GM23248 (cell line): ENCODE results near the gene NPAS2. TPM values are rescaled to one million over a fixed set of nuclear protein-coding genes. Genes with fewer than 3 reads are reported as not detected.

Source experiments
- DNase-seq: peaks from one replicate; pipeline ENCODE4 v3.0.0-alpha.2; 2015
- H2AFZ ChIP-seq: fragments of 200-600 bp; sonication (generic); 2 replicates; pipeline ENCODE4 v1.6.1; 2016; ENCODE audit warnings: antibody characterized with exemption
- H3F3A ChIP-seq: fragments of 200-600 bp; sonication (generic); 2 replicates; pipeline ENCODE4 v1.6.1; 2016; ENCODE audit warnings: mild to moderate bottlenecking, antibody characterized with exemption, mixed run types; ENCODE audit not compliant: insufficient read depth
- H3K27ac ChIP-seq: fragments of 200-600 bp; sonication (generic); 2 replicates; pipeline ENCODE4 v1.5.1; 2016; ENCODE audit warnings: mild to moderate bottlenecking
- H3K27me3 ChIP-seq: fragments of 200-600 bp; sonication (generic); replicated peaks from 2 replicates; pipeline ENCODE4 v1.6.1; 2016; ENCODE audit warnings: mild to moderate bottlenecking; ENCODE audit not compliant: insufficient read depth
- H3K36me3 ChIP-seq: fragments of 200-600 bp; sonication (generic); 2 replicates; pipeline ENCODE4 v1.6.1; 2016; ENCODE audit warnings: low read depth, mild to moderate bottlenecking
- H3K4me1 ChIP-seq: fragments of 200-600 bp; sonication (generic); 2 replicates; pipeline ENCODE4 v1.6.1; 2016; ENCODE audit warnings: mild to moderate bottlenecking; ENCODE audit not compliant: insufficient read depth
- H3K4me2 ChIP-seq: fragments of 200-600 bp; sonication (generic); one replicate; pipeline ENCODE4 v1.6.1; 2016; ENCODE audit warnings: mild to moderate bottlenecking; ENCODE audit not compliant: unreplicated experiment
- H3K4me3 ChIP-seq: fragments of 200-600 bp; sonication (generic); 2 replicates; pipeline ENCODE4 v1.5.1; 2016; ENCODE audit warnings: mild to moderate bottlenecking
- H3K79me2 ChIP-seq: fragments of 200-600 bp; sonication (generic); 2 replicates; pipeline ENCODE4 v1.6.1; 2016; ENCODE audit warnings: mild to moderate bottlenecking; ENCODE audit not compliant: insufficient read depth
- H3K9ac ChIP-seq: fragments of 200-600 bp; sonication (generic); 2 replicates; pipeline ENCODE4 v1.6.1; 2016; ENCODE audit warnings: mild to moderate bottlenecking
- H3K9me2 ChIP-seq: fragments of 200-600 bp; sonication (generic); 2 replicates; pipeline ENCODE4 v1.6.1; 2016; ENCODE audit warnings: mixed run types, mild to moderate bottlenecking, moderate library complexity; ENCODE audit not compliant: insufficient read depth
- H3K9me3 ChIP-seq: fragments of 200-600 bp; sonication (generic); one replicate; pipeline ENCODE4 v1.6.1; 2017; ENCODE audit warnings: low read depth
- H4K20me1 ChIP-seq: fragments of 200-600 bp; sonication (generic); 2 replicates; pipeline ENCODE4 v1.6.0; 2016; ENCODE audit not compliant: insufficient read depth
- EZH2 ChIP-seq: fragments of 200-600 bp; sonication (generic); IDR thresholded peaks from 2 replicates; pipeline ENCODE4 v1.6.1; 2018; ENCODE audit warnings: antibody characterized with exemption, mild to moderate bottlenecking; ENCODE audit not compliant: insufficient read depth, poor library complexity, severe bottlenecking
- EZH2phosphoT487 ChIP-seq: fragments of 200-600 bp; sonication (generic); IDR thresholded peaks from 2 replicates; pipeline ENCODE4 v1.6.1; 2018; ENCODE audit warnings: antibody characterized with exemption, moderate library complexity, mild to moderate bottlenecking, low read depth; ENCODE audit not compliant: insufficient read depth
- WGBS, 2 experiments: methylation state at CpG; one replicate each; pipeline ENCODE4 v1.1.6; 2015 to 2017; ENCODE audit warnings: low lambda C conversion rate in 2 of 2, low coverage in 1 of 2; ENCODE audit errors: missing lambda C conversion rate in 2 of 2; 5-methylcytosine and 5-hydroxymethylcytosine counted together
- in situ Hi-C: fragments of 300-500 bp; cut with MboI; formaldehyde crosslinking; loops from 2 replicates; pipeline ENCODE4 v1.15.0; 2020
- polyA plus RNA-seq: library from polyadenylated mRNA; unstranded; fragments of >200 nt; fragmentation: Nextera tagmentation; extraction: Ambion mirVana; gene quantifications from 2 replicates; pipeline ENCODE4 v1.2.1, GENCODE V29; 2016
- total RNA-seq: library from RNA; depleted of rRNA; stranded (reverse); fragments of >200 nt; shearing (Covaris generic); gene quantifications from 2 replicates; pipeline ENCODE4 v1.2.3, GENCODE V29; 2014

Gene NPAS2
- total and polyA plus RNA-seq, 2 experiments from 2014 or later: 3.8 to 10.8 TPM

GRCh38 chr2:100796499-100797100 lies 23.3 kb upstream of the NPAS2 start:
- H3K4me2 ChIP-seq: no peak overlapping the region
- H3K27me3 ChIP-seq: no peaks in the 10 kb centered on the region; the same call in 1 of the 2 replicates
- H3K36me3 ChIP-seq: no peaks in the 10 kb centered on the region
- no peaks in the 10 kb centered on the region for H4K20me1 ChIP-seq
- no peak overlapping the region for H2AFZ ChIP-seq
- H3K9ac ChIP-seq: no peak overlapping the region
- H3K79me2 ChIP-seq: no peaks in the 10 kb centered on the region
- H3K4me3 ChIP-seq: no peak overlapping the region
- in situ Hi-C loops: no loop called here
- no peak for DNase-seq
- H3K9me3 ChIP-seq: no peaks in the 10 kb centered on the region
- H3K27ac ChIP-seq: no peak overlapping the region
- H3K4me1 ChIP-seq: no peaks in the 10 kb centered on the region
- H3F3A ChIP-seq: no peaks in the 10 kb centered on the region
- 78 to 81% methylated on average over 5 of the region's 5 CpGs for WGBS, 2 experiments
- H3K9me2 ChIP-seq: no peaks in the 10 kb centered on the region
- TF ChIP-seq EZH2phosphoT487: no peak
- TF ChIP-seq EZH2: no peak

GRCh38 chr2:100799686-100800085 lies 20.3 kb upstream of the NPAS2 start:
- no peaks in the 10 kb centered on the region for H3K27me3 ChIP-seq
- H3K4me2 ChIP-seq: no peak overlapping the region
- DNase-seq: no peak
- no peak overlapping the region for H3K27ac ChIP-seq
- H4K20me1 ChIP-seq: no peaks in the 10 kb centered on the region
- no peaks in the 10 kb centered on the region for H3K9me3 ChIP-seq
- H3K4me1 ChIP-seq: no peaks in the 10 kb centered on the region
- in situ Hi-C loops: no loop called here
- WGBS, 2 experiments: 71 to 75% methylated on average over 5 of the region's 5 CpGs
- no peaks in the 10 kb centered on the region for H3K9me2 ChIP-seq
- H3K4me3 ChIP-seq: no peak overlapping the region
- H3K36me3 ChIP-seq: no peaks in the 10 kb centered on the region
- H3K9ac ChIP-seq: no peak overlapping the region
- no peaks in the 10 kb centered on the region for H3K79me2 ChIP-seq
- TF ChIP-seq EZH2phosphoT487 (no peak), EZH2 (no peak)
- H2AFZ ChIP-seq: no peak overlapping the region
- no peaks in the 10 kb centered on the region for H3F3A ChIP-seq

- 81 to 84% methylated on average over 2 of the region's 2 CpGs for WGBS, 2 experiments
- Histone ChIP-seq H3F3A (no peaks in the 10 kb centered on the region), H4K20me1 (no peaks in the 10 kb centered on the region), H3K27me3 (no peaks in the 10 kb centered on the region), H3K4me2 (no peak overlapping the region), H3K79me2 (no peaks in the 10 kb centered on the region), H3K9me2 (no peaks in the 10 kb centered on the region), H3K4me1 (no peaks in the 10 kb centered on the region), H2AFZ (no peak overlapping the region), H3K9ac (no peak overlapping the region), H3K4me3 (no peak overlapping the region), H3K9me3 (no peaks in the 10 kb centered on the region), H3K27ac (no peak overlapping the region), H3K36me3 (no peaks in the 10 kb centered on the region)
- no peak for TF ChIP-seq EZH2
- no peak for TF ChIP-seq EZH2phosphoT487
- DNase-seq: no peak
- in situ Hi-C loops: no loop called here
Measured at GRCh38 chr2:100800915-100801314, 19.0 kb upstream of the NPAS2 start.

GRCh38 chr2:100801402-100801801 lies 18.5 kb upstream of the NPAS2 start:
- H3K4me3 ChIP-seq: no peak overlapping the region
- DNase-seq: no peak
- no peak overlapping the region for H3K9ac ChIP-seq
- H3K79me2 ChIP-seq: no peaks in the 10 kb centered on the region
- 92 to 93% methylated on average over 1 of the region's 1 CpG for WGBS, 2 experiments
- H2AFZ ChIP-seq: no peak overlapping the region
- H3K27me3 ChIP-seq: no peaks in the 10 kb centered on the region
- H3K4me1 ChIP-seq: no peaks in the 10 kb centered on the region
- TF ChIP-seq EZH2phosphoT487: no peak
- H3K27ac ChIP-seq: no peak overlapping the region
- no peaks in the 10 kb centered on the region for H3F3A ChIP-seq
- H3K9me3 ChIP-seq: no peaks in the 10 kb centered on the region
- no peak overlapping the region for H3K4me2 ChIP-seq
- in situ Hi-C loops: no loop called here
- H3K36me3 ChIP-seq: no peaks in the 10 kb centered on the region
- H4K20me1 ChIP-seq: no peaks in the 10 kb centered on the region
- no peaks in the 10 kb centered on the region for H3K9me2 ChIP-seq

DNA sequence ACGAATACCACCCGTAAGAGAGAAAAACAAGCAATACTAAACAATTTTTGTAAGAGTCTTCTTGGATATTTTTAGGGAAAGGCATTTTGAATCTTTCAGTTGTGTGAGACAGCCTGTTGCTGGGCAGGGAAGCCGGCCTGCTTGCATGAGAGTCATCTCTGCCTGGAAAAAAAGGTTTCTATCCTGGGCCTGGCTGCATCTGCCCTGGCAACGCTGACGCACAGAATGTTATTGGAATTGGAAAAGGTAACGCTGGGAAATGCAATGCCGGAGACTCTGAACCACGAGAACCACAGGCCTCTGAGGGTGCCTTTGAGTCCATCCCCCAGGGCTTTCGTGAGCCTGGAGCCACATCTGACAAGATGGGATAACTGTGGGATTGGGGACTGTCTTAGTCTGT lies 17.9 kb upstream of the NPAS2 start:
- Histone ChIP-seq H3K4me1 (no peaks in the 10 kb centered on the region), H3K27ac (no peak overlapping the region), H3K4me2 (no peak overlapping the region), H3F3A (no peaks in the 10 kb centered on the region), H3K9me2 (no peaks in the 10 kb centered on the region), H3K9ac (no peak overlapping the region), H3K36me3 (no peaks in the 10 kb centered on the region), H3K9me3 (no peaks in the 10 kb centered on the region), H4K20me1 (no peaks in the 10 kb centered on the region), H3K4me3 (no peak overlapping the region), H3K27me3 (no peaks in the 10 kb centered on the region), H2AFZ (no peak overlapping the region), H3K79me2 (no peaks in the 10 kb centered on the region)
- no peak for TF ChIP-seq EZH2phosphoT487
- no peak for TF ChIP-seq EZH2
- 91% methylated on average over 9 of the region's 9 CpGs for WGBS, 2 experiments
- no peak for DNase-seq
- in situ Hi-C loops: no loop called here
